OCI-LY7 (cell line): ENCODE results near the gene APOA4. TPM values are rescaled to one million over a fixed set of nuclear protein-coding genes. Genes with fewer than 3 reads are reported as not detected.

Source experiments
- BruUV-seq: library from RNA; stranded (reverse); fragments of 400-500 nt; replicated peaks from 2 replicates; lab custom pipeline; 2021; lab: Mats Ljungman, UMichigan
- CTCF ChIA-PET: fragments of 300-600 bp; sonication (Branson Sonifier 250); formaldehyde crosslinking; loops from one replicate; lab custom pipeline; 2022; ENCODE audit warnings: antibody characterized with exemption; ENCODE audit not compliant: unreplicated experiment; lab: Charles Lee
- POLR2A ChIA-PET: fragments of 300-600 bp; sonication (Branson Sonifier 250); formaldehyde crosslinking; loops from one replicate; lab custom pipeline; 2022; ENCODE audit warnings: antibody characterized with exemption; lab: Charles Lee
- DNase-seq: peaks from one replicate; pipeline ENCODE4 v3.0.0-alpha.2; 2015; ENCODE audit warnings: low spot score
- H2AFZ ChIP-seq: fragments of 200-600 bp; sonication (generic), shearing (Covaris generic); 2 replicates; pipeline ENCODE4 v1.6.1; 2014; ENCODE audit warnings: mild to moderate bottlenecking, antibody characterized with exemption, low read length, moderate library complexity
- H3K27ac ChIP-seq: fragments of 200-600 bp; sonication (generic); 2 replicates; pipeline ENCODE4 v1.5.1; 2014; ENCODE audit warnings: mixed run types, low read depth, mild to moderate bottlenecking, moderate library complexity, low read length, inconsistent platforms; ENCODE audit not compliant: poor library complexity, severe bottlenecking
- H3K36me3 ChIP-seq: fragments of 200-600 bp; sonication (generic); 2 replicates; pipeline ENCODE4 v1.6.1; 2014; ENCODE audit warnings: mild to moderate bottlenecking, antibody characterized with exemption, low read length, moderate library complexity, mixed read lengths; ENCODE audit not compliant: insufficient read depth
- H3K4me1 ChIP-seq: fragments of 200-600 bp; sonication (generic); 2 replicates; pipeline ENCODE4 v1.5.1; 2014; ENCODE audit warnings: mild to moderate bottlenecking, low read length; ENCODE audit not compliant: insufficient read depth, poor library complexity, severe bottlenecking
- H3K4me2 ChIP-seq: fragments of 200-600 bp; sonication (generic); 2 replicates; pipeline ENCODE4 v1.6.1; 2014; ENCODE audit warnings: mild to moderate bottlenecking, low read length
- H3K4me3 ChIP-seq: fragments of 200-600 bp; sonication (generic); 2 replicates; pipeline ENCODE4 v1.5.1; 2014; ENCODE audit warnings: mild to moderate bottlenecking, low read depth, low read length; ENCODE audit not compliant: poor library complexity, severe bottlenecking
- H3K79me2 ChIP-seq: fragments of 200-600 bp; sonication (generic); 2 replicates; pipeline ENCODE4 v1.6.1; 2016; ENCODE audit warnings: low read depth, mild to moderate bottlenecking, low read length, moderate library complexity, mixed read lengths; ENCODE audit not compliant: insufficient read depth
- H3K9me2 ChIP-seq: fragments of 200-600 bp; sonication (generic); 2 replicates; pipeline ENCODE4 v1.6.1; 2016; ENCODE audit warnings: mild to moderate bottlenecking, low read length, mixed read lengths; ENCODE audit not compliant: insufficient read depth
- H3K9me3 ChIP-seq: fragments of 200-600 bp; sonication (generic); 2 replicates; pipeline ENCODE4 v1.6.1; 2014; ENCODE audit warnings: mild to moderate bottlenecking, mixed run types, low read length, mixed read lengths
- H4K20me1 ChIP-seq: fragments of 200-600 bp; sonication (generic); 2 replicates; pipeline ENCODE4 v1.6.1; 2014; ENCODE audit warnings: mild to moderate bottlenecking, antibody characterized with exemption, low read length, moderate library complexity, mixed read lengths; ENCODE audit not compliant: insufficient read depth
- CTCF ChIP-seq: fragments of 200-600 bp; sonication (generic); conservative IDR thresholded peaks from 2 replicates; pipeline ENCODE4 v1.5.1; 2014; ENCODE audit warnings: mild to moderate bottlenecking, antibody characterized with exemption, low read length, moderate library complexity, mixed read lengths
- EZH2phosphoT487 ChIP-seq: fragments of 200-600 bp; sonication (generic); IDR thresholded peaks from 2 replicates; pipeline ENCODE4 v1.6.1; 2018; ENCODE audit warnings: low read depth, borderline replicate concordance, mild to moderate bottlenecking, mixed run types, antibody characterized with exemption, low read length, moderate library complexity, mixed read lengths
- intact Hi-C: fragments of 100-400 bp; cut with micrococcal nuclease; formaldehyde crosslinking; loops from one replicate; pipeline ENCODE4 v1.10.0; 2022; ENCODE audit not compliant: unreplicated experiment
- total RNA-seq, 2 experiments: library from RNA; depleted of rRNA in 1 of 2; stranded (reverse); fragments of >200 nt in 1 of 2; shearing (Covaris generic) in 1 of 2; gene quantifications; 2 replicates each; pipeline ENCODE4 v1.2.3, GENCODE V29; 2014 to 2022

APOA4 gene
- total RNA-seq, 2 experiments from 2014 or later, result not detected

- Histone ChIP-seq H3K27ac (no peak overlapping the region), H2AFZ (no peak overlapping the region), H3K9me3 (no peaks in the 10 kb centered on the region), H3K36me3 (peaks cover 89% of the 10 kb centered on the region), H3K9me2 (no peaks in the 10 kb centered on the region), H3K79me2 (peaks cover 21% of the 10 kb centered on the region), H4K20me1 (no peaks in the 10 kb centered on the region), H3K4me1 (peaks cover 9% of the 10 kb centered on the region), H3K4me2 (no peak overlapping the region), H3K4me3 (no peak overlapping the region)
- no TSS peak for BruUV-seq
- no peak for DNase-seq
- POLR2A ChIA-PET, result interaction anchor here (0.6 kb wide), 1 partner anchor 369 kb away, joined by 3 read pairs; no protein-coding TSS in a partner anchor
- TF ChIP-seq CTCF (no peak), EZH2phosphoT487 (no peak)
- CTCF ChIA-PET, result no interaction called here
- intact Hi-C loops, result no loop called here
Observed at GRCh38 chr11:116782728-116783127, 40.4 kb downstream of the APOA4 start.

- Histone ChIP-seq H3K36me3 (peaks cover 77% of the 10 kb centered on the region), H3K9me3 (no peaks in the 10 kb centered on the region)
- BruUV-seq, result TSS peak; percentile 48
Observed at GRCh38 chr11:116778556-116778955, 44.5 kb downstream of the APOA4 start.

More at GRCh38 chr11:116778556-116778955, 44.5 kb downstream of the APOA4 start:
- Histone ChIP-seq H3K27ac (no peak overlapping the region), H3K4me3 (no peak overlapping the region), H3K9me2 (no peaks in the 10 kb centered on the region), H3K79me2 (no peaks in the 10 kb centered on the region; the same call in 1 of the 2 replicates), H3K4me1 (peaks cover 22% of the 10 kb centered on the region), H4K20me1 (no peaks in the 10 kb centered on the region), H2AFZ (no peak overlapping the region), H3K4me2 (no peak overlapping the region)
- DNase-seq, result no peak
- intact Hi-C loops, result no loop called here
- ChIA-PET POLR2A (no interaction called here), CTCF (no interaction called here)
- TF ChIP-seq CTCF (no peak), EZH2phosphoT487 (no peak)
